ENCODE results near the gene ME2. TPM values are rescaled to one million over a fixed set of nuclear protein-coding genes. Genes with fewer than 3 reads are reported as not detected.

Gene ME2
- total and polyA plus RNA-seq, 2 donors (not counting 1 experiment from before 2014, with no cell fraction given), result 28.4 to 57.8 TPM

DNA sequence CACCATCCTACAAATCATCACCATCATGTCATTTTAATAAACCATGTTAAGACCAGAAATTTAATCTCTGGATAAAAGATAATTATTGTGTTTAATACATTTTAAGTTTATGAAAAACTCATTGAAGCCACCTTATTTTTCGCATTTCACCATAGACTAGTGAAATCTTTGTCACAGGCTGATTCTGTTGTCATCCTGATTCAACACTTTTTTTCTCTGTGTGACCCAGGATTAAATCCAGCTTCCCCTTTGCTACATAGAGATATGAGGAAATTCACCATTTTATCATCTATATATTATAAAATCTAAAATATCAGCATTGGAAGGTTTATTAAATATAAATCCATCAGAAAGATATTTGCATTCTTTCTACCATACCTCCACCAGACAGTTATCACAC lies 29.9 kb upstream of the ME2 start:
- no peak overlapping the region for H3K4me3 Mint-ChIP-seq
- H3K27me3 Mint-ChIP-seq, result peaks cover 8% of the 10 kb centered on the region
- Histone ChIP-seq H3K27me3 (replicated peaks in 1 of 4; ENCODE audit: control extremely low read depth in 1 of 4, control insufficient read depth in 3 of 4, insufficient read depth in 4 of 4, low read length in 3 of 4) (peaks cover 0 to 2% (median under 1%) of the 10 kb centered on the region in 4 experiments), H3K4me1 (ENCODE audit: control insufficient read depth in 2 of 2, insufficient read depth in 2 of 2, low read length in 2 of 2) (no peaks in the 10 kb centered on the region), H3K4me2 (replicated peaks; ENCODE audit: low read depth, low read length, poor library complexity, severe bottlenecking) (no peak overlapping the region), H3K9ac (ENCODE audit: low read length) (no peak overlapping the region), H3K27ac (ENCODE audit: low read length in 2 of 2) (no peak overlapping the region), H3K9me3 (ENCODE audit: control extremely low read depth in 1 of 3, control insufficient read depth in 2 of 3, insufficient read depth in 1 of 3, low read length in 2 of 3) (peaks cover 0 to 2% (median under 1%) of the 10 kb centered on the region in 3 donors), H3K79me2 (ENCODE audit: control insufficient read depth, insufficient read depth, low read length) (no peaks in the 10 kb centered on the region), H2AFZ (ENCODE audit: insufficient read depth, low read depth, low read length, poor library complexity, severe bottlenecking) (no peak overlapping the region), H3K36me3 (replicated peaks in 1 of 2; ENCODE audit: control extremely low read depth in 1 of 2, control insufficient read depth in 1 of 2, extremely low read depth in 1 of 2, insufficient read depth in 2 of 2, low read length in 1 of 2) (no peaks in the 10 kb centered on the region), H4K20me1 (ENCODE audit: control insufficient read depth, insufficient read depth, low read length, poor library complexity, severe bottlenecking) (no peaks in the 10 kb centered on the region), H3K4me3 (ENCODE audit: control extremely low read depth in 1 of 5, extremely low read depth in 1 of 5, insufficient read depth in 1 of 5, low read depth in 2 of 5, low read length in 4 of 5) (no peak overlapping the region)
- intact Hi-C loops (cut with micrococcal nuclease), result no loop called here
- no CpG with 5 or more reads among the region's 1 CpG for WGBS (ENCODE audit: insufficient coverage)
- no peak for DNase-seq
- no peak overlapping the region for H3K27ac Mint-ChIP-seq
- no peak for ATAC-seq (ENCODE audit: low read depth)
- H3K9me3 Mint-ChIP-seq (ENCODE audit: insufficient read depth), result no peaks in the 10 kb centered on the region
- H3K4me1 Mint-ChIP-seq, result no peaks in the 10 kb centered on the region
- no peak for TF ChIP-seq EZH2 (IDR thresholded peaks at IDR 0.05; ENCODE audit: borderline replicate concordance, insufficient read depth, low read depth, low read length, poor library complexity, severe bottlenecking)
- TF ChIP-seq, protein P1, sequence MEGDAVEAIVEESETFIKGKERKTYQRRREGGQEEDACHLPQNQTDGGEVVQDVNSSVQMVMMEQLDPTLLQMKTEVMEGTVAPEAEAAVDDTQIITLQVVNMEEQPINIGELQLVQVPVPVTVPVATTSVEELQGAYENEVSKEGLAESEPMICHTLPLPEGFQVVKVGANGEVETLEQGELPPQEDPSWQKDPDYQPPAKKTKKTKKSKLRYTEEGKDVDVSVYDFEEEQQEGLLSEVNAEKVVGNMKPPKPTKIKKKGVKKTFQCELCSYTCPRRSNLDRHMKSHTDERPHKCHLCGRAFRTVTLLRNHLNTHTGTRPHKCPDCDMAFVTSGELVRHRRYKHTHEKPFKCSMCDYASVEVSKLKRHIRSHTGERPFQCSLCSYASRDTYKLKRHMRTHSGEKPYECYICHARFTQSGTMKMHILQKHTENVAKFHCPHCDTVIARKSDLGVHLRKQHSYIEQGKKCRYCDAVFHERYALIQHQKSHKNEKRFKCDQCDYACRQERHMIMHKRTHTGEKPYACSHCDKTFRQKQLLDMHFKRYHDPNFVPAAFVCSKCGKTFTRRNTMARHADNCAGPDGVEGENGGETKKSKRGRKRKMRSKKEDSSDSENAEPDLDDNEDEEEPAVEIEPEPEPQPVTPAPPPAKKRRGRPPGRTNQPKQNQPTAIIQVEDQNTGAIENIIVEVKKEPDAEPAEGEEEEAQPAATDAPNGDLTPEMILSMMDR (IDR thresholded peaks at IDR 0.05), result no peak
- POLR2A ChIA-PET, result no interaction called here
- CTCF ChIA-PET, result no interaction called here

DNA sequence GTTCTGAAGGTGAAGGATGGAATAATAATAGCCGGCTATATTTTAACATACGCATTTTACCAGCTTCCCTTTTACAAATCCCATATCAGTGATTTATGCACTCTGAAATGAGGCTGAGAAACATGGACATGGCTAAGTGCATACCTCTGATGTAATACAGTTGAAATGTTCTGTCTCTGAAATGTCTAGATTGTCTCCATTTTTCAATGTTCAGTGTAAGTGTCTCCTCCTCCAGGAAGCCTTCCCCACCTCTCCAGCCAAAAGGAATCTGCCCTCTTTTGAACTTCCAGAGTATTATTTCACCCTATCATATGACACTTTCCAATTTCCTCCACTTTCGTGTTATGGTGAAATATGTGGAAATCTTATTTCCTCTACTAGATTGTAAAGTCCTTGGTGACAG lies 29.5 kb upstream of the ME2 start:
- Mint-ChIP-seq H3K9me3 (ENCODE audit: insufficient read depth) (no peaks in the 10 kb centered on the region), H3K27ac (no peak overlapping the region)
- POLR2A ChIA-PET, result no interaction called here

More for the DNA sequence above, 29.5 kb upstream of the ME2 start:
- Histone ChIP-seq H3K79me2 (ENCODE audit: control insufficient read depth, insufficient read depth, low read length) (no peaks in the 10 kb centered on the region), H2AFZ (ENCODE audit: insufficient read depth, low read depth, low read length, poor library complexity, severe bottlenecking) (no peak overlapping the region), H3K4me2 (replicated peaks; ENCODE audit: low read depth, low read length, poor library complexity, severe bottlenecking) (no peak overlapping the region), H3K9me3 (ENCODE audit: control extremely low read depth in 1 of 3, control insufficient read depth in 2 of 3, insufficient read depth in 1 of 3, low read length in 2 of 3) (peaks cover 0 to 5% (median 4%) of the 10 kb centered on the region in 3 donors), H3K27ac (ENCODE audit: low read length in 2 of 2) (no peak overlapping the region), H3K36me3 (replicated peaks in 1 of 2; ENCODE audit: control extremely low read depth in 1 of 2, control insufficient read depth in 1 of 2, extremely low read depth in 1 of 2, insufficient read depth in 2 of 2, low read length in 1 of 2) (no peaks in the 10 kb centered on the region), H3K27me3 (replicated peaks in 1 of 4; ENCODE audit: control extremely low read depth in 1 of 4, control insufficient read depth in 3 of 4, insufficient read depth in 4 of 4, low read length in 3 of 4) (peaks cover 0 to 2% (median under 1%) of the 10 kb centered on the region in 4 experiments), H3K4me3 (ENCODE audit: control extremely low read depth in 1 of 5, extremely low read depth in 1 of 5, insufficient read depth in 1 of 5, low read depth in 2 of 5, low read length in 4 of 5) (no peak overlapping the region), H3K9ac (ENCODE audit: low read length) (no peak overlapping the region), H3K4me1 (ENCODE audit: control insufficient read depth in 2 of 2, insufficient read depth in 2 of 2, low read length in 2 of 2) (no peaks in the 10 kb centered on the region), H4K20me1 (ENCODE audit: control insufficient read depth, insufficient read depth, low read length, poor library complexity, severe bottlenecking) (no peaks in the 10 kb centered on the region)
- TF ChIP-seq EZH2 (IDR thresholded peaks at IDR 0.05; ENCODE audit: borderline replicate concordance, insufficient read depth, low read depth, low read length, poor library complexity, severe bottlenecking), result no peak
- TF ChIP-seq, protein P1 (IDR thresholded peaks at IDR 0.05), result no peak
- ATAC-seq (ENCODE audit: low read depth) (no peak), DNase-seq (no peak)
- intact Hi-C loops (cut with micrococcal nuclease), result no loop called here
- Mint-ChIP-seq H3K27me3 (peaks cover 11% of the 10 kb centered on the region), H3K4me1 (no peaks in the 10 kb centered on the region), H3K4me3 (no peak overlapping the region)
- CTCF ChIA-PET, result no interaction called here
- no CpG with 5 or more reads among the region's 3 CpGs for WGBS (ENCODE audit: insufficient coverage)

Measured in B cell (primary cell).